ENCODE data around the gene ASGR1. TPM values are rescaled to one million over a fixed set of nuclear protein-coding genes. Genes with fewer than 3 reads are reported as not detected.
A peak's percentile ranks its signal among the peaks of the same experiment; 100 is the strongest.

Gene ASGR1
- total RNA-seq, 2 experiments from 2014 or later = 1.1 to 1.2 TPM

- no peaks in the 10 kb centered on the region for H4K20me1 ChIP-seq (ENCODE audit: insufficient read depth, low read length)
- H3K36me3 ChIP-seq (ENCODE audit: insufficient read depth, low read length) = peaks cover 20% of the 10 kb centered on the region
- H3K27ac ChIP-seq (ENCODE audit: low read depth, low read length, poor library complexity, severe bottlenecking) = no peak overlapping the region
- TF ChIP-seq, protein P1, sequence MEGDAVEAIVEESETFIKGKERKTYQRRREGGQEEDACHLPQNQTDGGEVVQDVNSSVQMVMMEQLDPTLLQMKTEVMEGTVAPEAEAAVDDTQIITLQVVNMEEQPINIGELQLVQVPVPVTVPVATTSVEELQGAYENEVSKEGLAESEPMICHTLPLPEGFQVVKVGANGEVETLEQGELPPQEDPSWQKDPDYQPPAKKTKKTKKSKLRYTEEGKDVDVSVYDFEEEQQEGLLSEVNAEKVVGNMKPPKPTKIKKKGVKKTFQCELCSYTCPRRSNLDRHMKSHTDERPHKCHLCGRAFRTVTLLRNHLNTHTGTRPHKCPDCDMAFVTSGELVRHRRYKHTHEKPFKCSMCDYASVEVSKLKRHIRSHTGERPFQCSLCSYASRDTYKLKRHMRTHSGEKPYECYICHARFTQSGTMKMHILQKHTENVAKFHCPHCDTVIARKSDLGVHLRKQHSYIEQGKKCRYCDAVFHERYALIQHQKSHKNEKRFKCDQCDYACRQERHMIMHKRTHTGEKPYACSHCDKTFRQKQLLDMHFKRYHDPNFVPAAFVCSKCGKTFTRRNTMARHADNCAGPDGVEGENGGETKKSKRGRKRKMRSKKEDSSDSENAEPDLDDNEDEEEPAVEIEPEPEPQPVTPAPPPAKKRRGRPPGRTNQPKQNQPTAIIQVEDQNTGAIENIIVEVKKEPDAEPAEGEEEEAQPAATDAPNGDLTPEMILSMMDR (conservative IDR thresholded peaks at IDR 0.05; ENCODE audit: low read length) = no peak
- no peak for TF ChIP-seq EZH2phosphoT487 (IDR thresholded peaks at IDR 0.05; ENCODE audit: borderline replicate concordance, low read depth, low read length)
- no peak overlapping the region for H2AFZ ChIP-seq (ENCODE audit: low read length)
- no peak overlapping the region for H3K4me3 ChIP-seq (ENCODE audit: low read depth, low read length, poor library complexity, severe bottlenecking)
- H3K9me3 ChIP-seq (ENCODE audit: low read length) = no peaks in the 10 kb centered on the region
- no peaks in the 10 kb centered on the region for H3K79me2 ChIP-seq (ENCODE audit: insufficient read depth, low read depth, low read length)
- BruUV-seq (replicated peaks) = no TSS peak
- H3K4me1 ChIP-seq (ENCODE audit: insufficient read depth, low read length, poor library complexity, severe bottlenecking) = no peaks in the 10 kb centered on the region
- ChIA-PET POLR2A (interaction anchor here (0.7 kb wide), 1 partner anchor 746 kb away, joined by 5 read pairs; no protein-coding TSS in a partner anchor), CTCF (ENCODE audit: unreplicated experiment) (no interaction called here)
- no peak overlapping the region for H3K4me2 ChIP-seq (ENCODE audit: low read length)
- DNase-seq (ENCODE audit: low spot score) = peak; percentile 38
- no peaks in the 10 kb centered on the region for H3K9me2 ChIP-seq (ENCODE audit: insufficient read depth, low read length)
- intact Hi-C loops (cut with micrococcal nuclease; ENCODE audit: unreplicated experiment) = no loop called here
Observed at GRCh38 chr17:7191571-7192270, 12.6 kb upstream of the ASGR1 start.

GRCh38 chr17:7191069-7191468 lies 11.9 kb upstream of the ASGR1 start:
- Histone ChIP-seq H3K4me2 (ENCODE audit: low read length) (no peak overlapping the region), H3K4me3 (ENCODE audit: low read depth, low read length, poor library complexity, severe bottlenecking) (no peak overlapping the region), H3K27ac (ENCODE audit: low read depth, low read length, poor library complexity, severe bottlenecking) (no peak overlapping the region), H2AFZ (ENCODE audit: low read length) (no peak overlapping the region), H3K9me3 (ENCODE audit: low read length) (no peaks in the 10 kb centered on the region), H3K36me3 (ENCODE audit: insufficient read depth, low read length) (peaks cover 14% of the 10 kb centered on the region), H4K20me1 (ENCODE audit: insufficient read depth, low read length) (no peaks in the 10 kb centered on the region), H3K79me2 (ENCODE audit: insufficient read depth, low read depth, low read length) (no peaks in the 10 kb centered on the region), H3K9me2 (ENCODE audit: insufficient read depth, low read length) (no peaks in the 10 kb centered on the region), H3K4me1 (ENCODE audit: insufficient read depth, low read length, poor library complexity, severe bottlenecking) (no peaks in the 10 kb centered on the region)
- no TSS peak for BruUV-seq (replicated peaks)
- no peak for DNase-seq (ENCODE audit: low spot score)
- POLR2A ChIA-PET = interaction anchor here (0.7 kb wide), 1 partner anchor 746 kb away, joined by 5 read pairs; no protein-coding TSS in a partner anchor
- TF ChIP-seq, protein P1 (conservative IDR thresholded peaks at IDR 0.05; ENCODE audit: low read length) = no peak
- TF ChIP-seq EZH2phosphoT487 (IDR thresholded peaks at IDR 0.05; ENCODE audit: borderline replicate concordance, low read depth, low read length) = no peak
- intact Hi-C loops (cut with micrococcal nuclease; ENCODE audit: unreplicated experiment) = no loop called here
- CTCF ChIA-PET (ENCODE audit: unreplicated experiment) = no interaction called here

DNA sequence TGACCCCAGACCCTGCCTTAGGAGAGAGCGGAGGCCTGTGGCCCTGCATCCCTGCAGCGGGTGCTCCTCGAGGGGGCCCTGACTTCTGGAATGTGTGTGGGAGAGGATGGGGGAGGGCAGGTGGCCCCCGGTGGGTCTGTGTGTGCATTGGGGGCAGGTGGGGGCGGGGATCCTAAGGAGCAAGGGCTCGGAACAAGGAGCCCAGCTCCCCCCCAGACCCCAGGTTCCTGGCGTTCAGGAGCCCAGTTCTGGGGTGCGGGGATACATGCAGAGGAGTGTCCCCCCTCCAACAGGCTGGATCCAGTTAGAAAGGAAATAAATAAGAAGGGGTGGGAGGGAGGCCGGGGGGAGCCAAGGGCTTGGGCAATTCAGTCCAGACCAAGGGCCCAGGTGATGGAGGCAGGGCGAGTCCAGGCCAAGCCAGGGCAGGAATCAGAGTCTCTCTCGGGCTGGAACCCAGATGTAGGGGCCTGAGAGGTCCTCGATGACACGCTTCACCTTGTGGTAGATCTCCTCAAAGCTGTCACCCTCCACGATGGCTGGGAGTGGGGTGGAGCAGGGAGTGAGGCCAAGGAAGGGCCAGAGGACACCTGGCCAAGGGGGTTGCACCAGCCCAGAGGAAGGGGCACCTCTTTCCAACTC lies 11.2 kb upstream of the ASGR1 start:
- BruUV-seq (replicated peaks) = no TSS peak
- intact Hi-C loops (cut with micrococcal nuclease; ENCODE audit: unreplicated experiment) = no loop called here
- Histone ChIP-seq H3K4me3 (ENCODE audit: low read depth, low read length, poor library complexity, severe bottlenecking) (no peak overlapping the region), H3K9me3 (ENCODE audit: low read length) (no peaks in the 10 kb centered on the region), H3K36me3 (ENCODE audit: insufficient read depth, low read length) (peaks cover 10% of the 10 kb centered on the region; the same call in 1 of the 2 replicates), H3K9me2 (ENCODE audit: insufficient read depth, low read length) (no peaks in the 10 kb centered on the region), H4K20me1 (ENCODE audit: insufficient read depth, low read length) (no peaks in the 10 kb centered on the region), H3K79me2 (ENCODE audit: insufficient read depth, low read depth, low read length) (no peaks in the 10 kb centered on the region), H3K4me2 (ENCODE audit: low read length) (no peak overlapping the region), H3K4me1 (ENCODE audit: insufficient read depth, low read length, poor library complexity, severe bottlenecking) (no peaks in the 10 kb centered on the region), H2AFZ (ENCODE audit: low read length) (no peak overlapping the region), H3K27ac (ENCODE audit: low read depth, low read length, poor library complexity, severe bottlenecking) (no peak overlapping the region)
- ChIA-PET CTCF (ENCODE audit: unreplicated experiment) (no interaction called here), POLR2A (no interaction called here)
- no peak for TF ChIP-seq EZH2phosphoT487 (IDR thresholded peaks at IDR 0.05; ENCODE audit: borderline replicate concordance, low read depth, low read length)
- TF ChIP-seq, protein P1 (conservative IDR thresholded peaks at IDR 0.05; ENCODE audit: low read length) = no peak
- DNase-seq (ENCODE audit: low spot score) = no peak

Data from OCI-LY7 (cell line).